GM21529 (cell line): ENCODE results near the gene EVI2A.
"Not testable (repeated sequence)": the region's sequence is repeated elsewhere in the genome, so short reads cannot be mapped to it uniquely, and the experiment has no call there.

Source experiments
- ATAC-seq: cut with Tn5 transposase; IDR thresholded peaks from one replicate; pipeline ENCODE4 v1.9.1; 2021; ENCODE audit not compliant: unreplicated experiment

The EVI2A gene

GRCh38 chr17:31313982-31314781 lies 7.2 kb downstream of the EVI2A start, which contains the start of gene EVI2B:
Gene EVI2B (minus strand): TSS chr17:31314054. CDS start chr17:31305609, 8,445 bp downstream.
- ATAC-seq: no peak

- ATAC-seq: not testable (repeated sequence)
Observed at GRCh38 chr17:31312223-31312622, 9.2 kb downstream of the EVI2A start.

- ATAC-seq: no peak
Observed at GRCh38 chr17:31311526-31311925, 9.9 kb downstream of the EVI2A start.

- no peak for ATAC-seq
Observed at GRCh38 chr17:31310886-31311285, 10.5 kb downstream of the EVI2A start.

- ATAC-seq: no peak
Observed at GRCh38 chr17:31310260-31310659, 11.2 kb downstream of the EVI2A start.

GRCh38 chr17:31309556-31309955 lies 11.9 kb downstream of the EVI2A start:
- peak; percentile 35 for ATAC-seq

GRCh38 chr17:31308372-31309334 lies 12.8 kb downstream of the EVI2A start:
- ATAC-seq: no peak

- no peak for ATAC-seq
Observed at GRCh38 chr17:31307640-31308039, 13.8 kb downstream of the EVI2A start.

GRCh38 chr17:31299624-31300023 lies 21.8 kb downstream of the EVI2A start:
- ATAC-seq: no peak

- ATAC-seq: no peak
Observed at GRCh38 chr17:31297090-31297489, 24.3 kb downstream of the EVI2A start, which contains the start of gene OMG. Gene OMG (minus strand): TSS chr17:31297239. CDS start chr17:31296331, 908 bp downstream.

GRCh38 chr17:31296142-31296541 lies 25.3 kb downstream of the EVI2A start:
- ATAC-seq: no peak

- no peak for ATAC-seq
Observed at GRCh38 chr17:31295489-31295871, 25.9 kb downstream of the EVI2A start.

GRCh38 chr17:31294820-31295488 lies 26.5 kb downstream of the EVI2A start:
- no peak for ATAC-seq

GRCh38 chr17:31294231-31294630 lies 27.2 kb downstream of the EVI2A start:
- no peak for ATAC-seq

GRCh38 chr17:31293581-31293980 lies 27.8 kb downstream of the EVI2A start:
- ATAC-seq: no peak

GRCh38 chr17:31291820-31292219 lies 29.6 kb downstream of the EVI2A start:
- ATAC-seq: no peak

GRCh38 chr17:31289790-31290189 lies 31.6 kb downstream of the EVI2A start:
- no peak for ATAC-seq

GRCh38 chr17:31287932-31288331 lies 33.5 kb downstream of the EVI2A start:
- ATAC-seq: not testable (repeated sequence)

- ATAC-seq: no peak
Observed at GRCh38 chr17:31286587-31286986, 34.8 kb downstream of the EVI2A start.

GRCh38 chr17:31283841-31284240 lies 37.6 kb downstream of the EVI2A start:
- no peak for ATAC-seq

GRCh38 chr17:31281061-31281460 lies 40.4 kb downstream of the EVI2A start:
- ATAC-seq: no peak
